HCT116 (cell line): ENCODE measurements around the gene PSMC5. TPM values are rescaled to one million over a fixed set of nuclear protein-coding genes. Genes with fewer than 3 reads are reported as not detected.

Source experiments
- ATAC-seq: fragments of 200-7000 bp; cut with Tn5 transposase; 2 replicates; pipeline ENCODE4 v1.9.1; 2020; ENCODE audit warnings: mild to moderate bottlenecking, moderate library complexity
- BruUV-seq: library from RNA; stranded (reverse); fragments of 400-500 nt; replicated peaks from 2 replicates; lab custom pipeline; 2021; lab: Mats Ljungman, UMichigan
- CTCF ChIA-PET: fragments of 300-600 bp; sonication (Branson Sonifier 250); formaldehyde crosslinking; loops from one replicate; lab custom pipeline; 2021; ENCODE audit warnings: antibody characterized with exemption; lab: Charles Lee
- POLR2A ChIA-PET: fragments of 300-600, 350-600 bp; sonication (Branson Sonifier 250); formaldehyde crosslinking; loops from one replicate; lab custom pipeline; 2021; ENCODE audit warnings: antibody characterized with exemption; lab: Charles Lee
- RAD21 ChIA-PET, 2 experiments: fragments of 300-600 bp; sonication (Branson Sonifier 250); formaldehyde crosslinking; loops; one replicate each; lab custom pipeline; 2023; ENCODE audit warnings: low total read pairs in 2 of 2; ENCODE audit not compliant: uncharacterized antibody in 2 of 2, unreplicated experiment in 2 of 2, low non-redundant PET in 1 of 2; lab: Charles Lee
- DNase-seq: peaks from one replicate; pipeline ENCODE4 v3.0.0-alpha.2; 2010; ENCODE audit warnings: low read depth, low spot score
- H2AFZ ChIP-seq: fragments of 200-600 bp; shearing (Covaris generic), sonication (generic); 2 replicates; pipeline ENCODE4 v1.6.1; 2017; ENCODE audit warnings: low read depth, mixed run types, mixed read lengths, antibody characterized with exemption, low read length; ENCODE audit not compliant: poor library complexity, severe bottlenecking
- H3K27ac ChIP-seq: 2 replicates; pipeline ENCODE4 v1.5.1; 2012; ENCODE audit warnings: low read depth, low read length
- H3K27me3 ChIP-seq: fragments of 200-600 bp; sonication (generic); 2 replicates; pipeline ENCODE4 v1.6.1; 2016; ENCODE audit warnings: mixed run types, low read length, mixed read lengths; ENCODE audit not compliant: insufficient read depth
- H3K36me3 ChIP-seq, 2 experiments: fragments of 200-500 bp in 1 of 2; fragments of 200-600 bp in 1 of 2; sonication (Bioruptor generic) in 1 of 2; sonication (generic) in 1 of 2; 2 replicates each; pipeline versions ENCODE4 v1.5.1 to v1.6.1; 2014 to 2016; ENCODE audit warnings: low read length in 2 of 2, inconsistent platforms in 1 of 2, mixed read lengths in 1 of 2, mixed run types in 1 of 2; ENCODE audit not compliant: insufficient read depth in 2 of 2, control insufficient read depth in 1 of 2
- H3K4me1 ChIP-seq, 2 experiments: fragments of 200-600 bp in 1 of 2; sonication (generic) in 1 of 2; 2 replicates each; pipeline versions ENCODE4 v1.5.1 to v1.6.1; 2012 to 2017; ENCODE audit warnings: low read length in 2 of 2, inconsistent platforms in 1 of 2, mild to moderate bottlenecking in 1 of 2, mixed read lengths in 1 of 2, mixed run types in 1 of 2, moderate library complexity in 1 of 2; ENCODE audit not compliant: insufficient read depth in 2 of 2, control insufficient read depth in 1 of 2
- H3K4me2 ChIP-seq: fragments of 200-600 bp; sonication (generic); 2 replicates; pipeline ENCODE4 v1.6.1; 2017; ENCODE audit warnings: mixed run types, low read length, mixed read lengths
- H3K4me3 ChIP-seq, 2 experiments: fragments of 200-600 bp in 1 of 2; sonication (generic) in 1 of 2; replicated peaks in 1 of 2; 2 replicates each; pipeline ENCODE4 v1.5.1; 2011 to 2016; ENCODE audit warnings: low read length in 2 of 2, control low read depth in 1 of 2, low read depth in 1 of 2, mild to moderate bottlenecking in 1 of 2, mixed read lengths in 1 of 2, mixed run types in 1 of 2
- H3K79me2 ChIP-seq: fragments of 200-600 bp; sonication (generic); 2 replicates; pipeline ENCODE4 v1.6.1; 2017; ENCODE audit warnings: mild to moderate bottlenecking, mixed run types, low read length, moderate library complexity, mixed read lengths; ENCODE audit not compliant: insufficient read depth
- H3K9ac ChIP-seq: fragments of 200-600 bp; sonication (generic); 2 replicates; pipeline ENCODE4 v1.6.1; 2016; ENCODE audit warnings: low read length, mixed read lengths
- H3K9me2 ChIP-seq: fragments of 200-600 bp; sonication (generic), shearing (Covaris generic); 2 replicates; pipeline ENCODE4 v1.6.1; 2017; ENCODE audit warnings: mixed run types, mild to moderate bottlenecking, moderate library complexity; ENCODE audit not compliant: insufficient read depth
- H3K9me3 ChIP-seq, 2 experiments: fragments of 200-500 bp in 1 of 2; fragments of 200-600 bp in 1 of 2; sonication (Bioruptor generic) in 1 of 2; sonication (generic) in 1 of 2; 2 replicates each; pipeline ENCODE4 v1.6.1; 2014 to 2017; ENCODE audit warnings: low read length in 2 of 2, mixed read lengths in 2 of 2, inconsistent platforms in 1 of 2, low read depth in 1 of 2, mild to moderate bottlenecking in 1 of 2, mixed run types in 1 of 2, moderate library complexity in 1 of 2; ENCODE audit not compliant: control insufficient read depth in 1 of 2, insufficient read depth in 1 of 2
- H4K20me1 ChIP-seq: fragments of 200-600 bp; sonication (generic), shearing (Covaris generic); 2 replicates; pipeline ENCODE4 v1.6.1; 2017; ENCODE audit warnings: mixed run types, mild to moderate bottlenecking, moderate library complexity; ENCODE audit not compliant: insufficient read depth
- ATF3 ChIP-seq: IDR thresholded peaks from 2 replicates; pipeline ENCODE4 v1.6.1; 2012
- CEBPB ChIP-seq: IDR thresholded peaks from 2 replicates; pipeline ENCODE4 v1.6.1; 2012; ENCODE audit warnings: low read depth
- ELF1 ChIP-seq: IDR thresholded peaks from 2 replicates; pipeline ENCODE4 v1.6.1; 2012; ENCODE audit warnings: low read depth, borderline replicate concordance
- EZH2 ChIP-seq: fragments of 200-600 bp; sonication (generic); IDR thresholded peaks from 2 replicates; pipeline ENCODE4 v1.6.1; 2017; ENCODE audit warnings: antibody characterized with exemption, mixed run types
- EZH2phosphoT487 ChIP-seq: fragments of 200-600 bp; IDR thresholded peaks from 2 replicates; pipeline ENCODE4 v1.6.1; 2018; ENCODE audit warnings: antibody characterized with exemption, borderline replicate concordance
- POLR2A ChIP-seq: IDR thresholded peaks from 2 replicates; pipeline ENCODE4 v1.7.0; 2011; ENCODE audit warnings: borderline replicate concordance; ENCODE audit not compliant: insufficient read depth, insufficient read length; ENCODE audit errors: extremely low read depth
- POLR2AphosphoS5 ChIP-seq: IDR thresholded peaks from 2 replicates; pipeline ENCODE4 v1.6.1; 2011; ENCODE audit warnings: mild to moderate bottlenecking, low read depth, low read length, moderate library complexity
- SIN3A ChIP-seq: IDR thresholded peaks from 2 replicates; pipeline ENCODE4 v1.6.1; 2012; ENCODE audit warnings: low read depth
- SP1 ChIP-seq: IDR thresholded peaks from 2 replicates; pipeline ENCODE4 v1.6.1; 2012; ENCODE audit warnings: low read depth
- TCF7L2 ChIP-seq: IDR thresholded peaks from 2 replicates; pipeline ENCODE4 v1.7.0; 2011; ENCODE audit warnings: borderline replicate concordance, inconsistent platforms; ENCODE audit not compliant: insufficient read depth, insufficient read length; ENCODE audit errors: extremely low read depth
- YY1 ChIP-seq: IDR thresholded peaks from 2 replicates; pipeline ENCODE4 v1.6.1; 2011; ENCODE audit warnings: low read length, low read depth, moderate library complexity, mild to moderate bottlenecking; ENCODE audit not compliant: insufficient replicate concordance; ENCODE audit errors: extremely low read depth
- ZBTB33 ChIP-seq: IDR thresholded peaks from 2 replicates; pipeline ENCODE4 v1.6.1; 2011; ENCODE audit warnings: mild to moderate bottlenecking, low read length, moderate library complexity; ENCODE audit not compliant: insufficient replicate concordance; ENCODE audit errors: extremely low read depth
- ZFX ChIP-seq: fragments of 450-650 bp; IDR thresholded peaks from 2 replicates; pipeline ENCODE4 v1.6.1; 2017
- ZNF274 ChIP-seq: fragments of 200-500 bp; sonication (Bioruptor generic); IDR thresholded peaks from 2 replicates; pipeline ENCODE4 v1.6.1; 2014; ENCODE audit warnings: mild to moderate bottlenecking, low read depth, low read length, inconsistent platforms
- intact Hi-C: fragments of 100-400 bp; cut with micrococcal nuclease; formaldehyde crosslinking; loops from 2 replicates; pipeline ENCODE4 v1.10.0; 2022
- total RNA-seq: library from RNA; stranded (reverse); gene quantifications from one replicate; pipeline ENCODE4 v1.2.1, GENCODE V29; 2021; ENCODE audit not compliant: unreplicated experiment

PSMC5 gene
- total RNA-seq, 1 experiment from 2014 or later, result 193 TPM

GRCh38 chr17:63809970-63810369 is 17.3 kb upstream of the PSMC5 start:
- no TSS peak for BruUV-seq
- DNase-seq (no peak), ATAC-seq (no peak)
- H3K4me2 ChIP-seq, result no peak overlapping the region
- no peak overlapping the region for H2AFZ ChIP-seq
- TF ChIP-seq SIN3A, result no peak
- no peak for TF ChIP-seq EZH2
- TF ChIP-seq ZFX, result no peak
- TF ChIP-seq CEBPB, result no peak
- TF ChIP-seq YY1, result no peak
- no peak for TF ChIP-seq ATF3
- TF ChIP-seq ZBTB33, result no peak
- TF ChIP-seq ZNF274, result no peak
- no peak for TF ChIP-seq POLR2AphosphoS5
- no peak for TF ChIP-seq ELF1
- TF ChIP-seq EZH2phosphoT487, result no peak
- no peak for TF ChIP-seq TCF7L2
- TF ChIP-seq POLR2A, result no peak
- TF ChIP-seq SP1, result no peak
- intact Hi-C loops, result no loop called here
- POLR2A ChIA-PET, result interaction anchor here (1.2 kb wide), 1 partner anchor 36 kb away, joined by 3 read pairs; the partner anchor contains the start of genes CCDC47 and DDX42
- H3K36me3 ChIP-seq, result peaks cover 90 to 91% of the 10 kb centered on the region in 2 experiments
- no peak overlapping the region for H3K4me3 ChIP-seq
- no peak overlapping the region for H3K27ac ChIP-seq
- H3K9me2 ChIP-seq, result no peaks in the 10 kb centered on the region
- no peaks in the 10 kb centered on the region for H4K20me1 ChIP-seq
- no peak overlapping the region for H3K9ac ChIP-seq
- no peaks in the 10 kb centered on the region for H3K4me1 ChIP-seq
- RAD21 ChIA-PET, result no interaction called here
- H3K9me3 ChIP-seq, result no peaks in the 10 kb centered on the region
- CTCF ChIA-PET, result no interaction called here
- H3K27me3 ChIP-seq, result no peaks in the 10 kb centered on the region
- H3K79me2 ChIP-seq, result peaks cover 50% of the 10 kb centered on the region
